H1 (cell line): ENCODE results near the gene PPP1R9A. TPM values are rescaled to one million over a fixed set of nuclear protein-coding genes. Genes with fewer than 3 reads are reported as not detected.

Source experiments
- BACH1 ChIP-seq: IDR thresholded peaks from 2 replicates; pipeline ENCODE4 v1.6.1; 2012; ENCODE audit warnings: low read length, improper control_type of control experiment
- BCL11A ChIP-seq, 2 experiments: IDR thresholded peaks; one replicate each; pipeline ENCODE4 v1.6.1; 2011; ENCODE audit warnings: low read depth in 2 of 2, low read length in 2 of 2, mild to moderate bottlenecking in 2 of 2
- KDM5A ChIP-seq: fragments of 200-600 bp; IDR thresholded peaks from 2 replicates; pipeline ENCODE4 v1.7.1; 2012; ENCODE audit warnings: mild to moderate bottlenecking, low read length, inconsistent platforms, mixed read lengths
- POU5F1 ChIP-seq: IDR thresholded peaks from 2 replicates; pipeline ENCODE4 v1.6.1; 2011; ENCODE audit warnings: low read depth, mild to moderate bottlenecking, low read length, moderate library complexity
- TAF7 ChIP-seq: optimal IDR thresholded peaks from 2 replicates; pipeline ENCODE3; 2011; ENCODE audit warnings: low read depth, mild to moderate bottlenecking, inconsistent platforms, low read length, moderate library complexity, borderline replicate concordance
- polyA plus RNA-seq, 7 experiments: library from polyadenylated mRNA; depleted of rRNA in 3 of 7; stranded (reverse) in 5 of 7; unstranded in 2 of 7; fragments of >200 nt in 5 of 7; fragments of 200-250 nt in 2 of 7; gene quantifications; 1 replicate in 5 of 7; 2 replicates in 1 of 7; 4 replicates in 1 of 7; pipeline versions ENCODE4 v1.2.1 to v1.2.3, GENCODE V29; 2011 to 2013; ENCODE audit warnings: missing spikeins in 2 of 7, mixed read lengths in 2 of 7
- total RNA-seq: library from RNA; stranded (reverse); fragmentation: NEBNext Ultra II Directional; extraction: Animal tissue kit (Norgen Biotek cat#: 25700); gene quantifications from 2 replicates; pipeline ENCODE4 v1.2.1, GENCODE V29; 2021

PPP1R9A gene
- total and polyA plus RNA-seq, 2 of the 8 experiments (the other 6 are each of a cell fraction or from before 2014, with no cell fraction given), result 3.0 to 20.3 TPM

DNA sequence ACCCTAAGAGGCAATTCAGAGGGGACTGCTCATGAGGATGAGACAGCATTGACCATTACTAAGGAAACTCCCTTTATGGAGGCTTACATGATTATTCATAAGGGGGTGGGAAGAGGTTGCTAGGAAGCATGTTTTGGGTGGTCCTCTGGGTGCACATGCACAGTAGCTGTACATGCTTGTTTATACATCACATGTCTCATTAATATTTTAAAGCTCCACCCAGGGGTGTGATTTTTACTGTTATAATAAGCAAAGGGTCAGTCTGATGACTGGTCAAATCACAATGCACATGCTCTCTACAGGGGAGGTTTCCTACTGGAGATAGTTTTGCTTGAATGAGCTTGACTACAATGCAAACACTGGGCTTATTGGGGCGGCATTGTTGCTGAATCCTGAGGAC is 23.8 kb upstream of the PPP1R9A start (continued):
- TF ChIP-seq BACH1, result no peak
- no peak for TF ChIP-seq BCL11A (IDR thresholded peaks at IDR 0.05; ENCODE audit: low read depth in 2 of 2, low read length in 2 of 2)
- no peak for TF ChIP-seq POU5F1
- no peak for TF ChIP-seq TAF7
- TF ChIP-seq KDM5A, result no peak
